Thoracic aorta (tissue), 2 donors: ENCODE data around the gene POU3F2. TPM values are rescaled to one million over a fixed set of nuclear protein-coding genes. Genes with fewer than 3 reads are reported as not detected.

Experiments used
- ATAC-seq: fragments of 150-250 bp; one replicate; pipeline ENCODE4 v1.8.0; 2017; ENCODE audit warnings: low read depth; ENCODE audit not compliant: insufficient number of reproducible peaks, low FRiP score
- DNase-seq: peaks from one replicate; pipeline ENCODE4 v3.0.0-alpha.2; 2020; ENCODE audit warnings: low spot score
- H3K27ac ChIP-seq, 2 donors: fragments of 200-600 bp; sonication (generic); 1 replicate in 1 of 2; 2 replicates in 1 of 2; pipeline ENCODE4 v1.5.1; 2016; ENCODE audit warnings: mild to moderate bottlenecking in 2 of 2, moderate library complexity in 2 of 2
- H3K27me3 ChIP-seq: fragments of 200-600 bp; sonication (generic); replicated peaks from 2 replicates; pipeline ENCODE4 v1.6.0; 2016; ENCODE audit warnings: mild to moderate bottlenecking; ENCODE audit not compliant: insufficient read depth
- H3K36me3 ChIP-seq: fragments of 200-600 bp; sonication (generic); one replicate; pipeline ENCODE4 v1.5.1; 2016
- H3K4me1 ChIP-seq, 2 donors: fragments of 200-600 bp; sonication (generic); 1 replicate in 1 of 2; 2 replicates in 1 of 2; pipeline versions ENCODE4 v1.5.1 to v1.6.0; 2016; ENCODE audit warnings: low read depth in 2 of 2, mild to moderate bottlenecking in 1 of 2; ENCODE audit not compliant: control insufficient read depth in 1 of 2
- H3K4me3 ChIP-seq: fragments of 200-600 bp; sonication (generic); 2 replicates; pipeline ENCODE4 v1.5.1; 2016; ENCODE audit warnings: mild to moderate bottlenecking
- H3K9me3 ChIP-seq: fragments of 200-600 bp; sonication (generic); 2 replicates; pipeline ENCODE4 v1.5.1; 2016
- total RNA-seq, 2 donors: library from RNA; depleted of rRNA; stranded (reverse); fragments of >200 nt; gene quantifications; one replicate each; pipeline versions ENCODE4 v1.1.0 to v1.2.3, GENCODE V29; 2016
- TF ChIP-seq, protein P1 (sequence below): fragments of 200-600 bp; sonication (generic); IDR thresholded peaks from one replicate; pipeline ENCODE4 v1.5.1; 2019; ENCODE audit warnings: antibody characterized with exemption

Gene POU3F2
- total RNA-seq, 2 donors from 2014 or later = not detected

DNA sequence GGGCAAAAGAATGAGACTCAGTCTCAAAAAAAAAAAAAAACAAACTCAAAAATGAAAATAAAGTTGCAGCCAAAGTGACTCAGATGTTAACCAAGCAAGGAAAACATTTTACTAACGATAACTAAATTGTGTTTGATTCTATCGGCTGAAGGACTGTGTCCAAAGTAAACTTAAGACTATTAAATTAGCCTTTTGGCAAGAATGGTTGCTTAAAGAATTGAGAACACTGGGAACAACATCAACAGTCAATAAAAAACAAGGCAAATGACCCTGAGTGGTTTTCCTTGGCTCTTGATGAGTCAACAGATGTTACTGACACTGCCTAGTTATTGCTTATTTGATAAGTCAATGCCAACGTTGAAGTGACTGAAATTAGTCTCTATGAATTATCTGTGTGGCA lies 36.7 kb downstream of the POU3F2 start:
- Histone ChIP-seq H3K27me3 (no peaks in the 10 kb centered on the region), H3K9me3 (no peaks in the 10 kb centered on the region), H3K4me1 (no peaks in the 10 kb centered on the region), H3K4me3 (no peak overlapping the region), H3K36me3 (peaks cover 6% of the 10 kb centered on the region), H3K27ac (no peak overlapping the region)
- ATAC-seq = no peak
- TF ChIP-seq, protein P1, sequence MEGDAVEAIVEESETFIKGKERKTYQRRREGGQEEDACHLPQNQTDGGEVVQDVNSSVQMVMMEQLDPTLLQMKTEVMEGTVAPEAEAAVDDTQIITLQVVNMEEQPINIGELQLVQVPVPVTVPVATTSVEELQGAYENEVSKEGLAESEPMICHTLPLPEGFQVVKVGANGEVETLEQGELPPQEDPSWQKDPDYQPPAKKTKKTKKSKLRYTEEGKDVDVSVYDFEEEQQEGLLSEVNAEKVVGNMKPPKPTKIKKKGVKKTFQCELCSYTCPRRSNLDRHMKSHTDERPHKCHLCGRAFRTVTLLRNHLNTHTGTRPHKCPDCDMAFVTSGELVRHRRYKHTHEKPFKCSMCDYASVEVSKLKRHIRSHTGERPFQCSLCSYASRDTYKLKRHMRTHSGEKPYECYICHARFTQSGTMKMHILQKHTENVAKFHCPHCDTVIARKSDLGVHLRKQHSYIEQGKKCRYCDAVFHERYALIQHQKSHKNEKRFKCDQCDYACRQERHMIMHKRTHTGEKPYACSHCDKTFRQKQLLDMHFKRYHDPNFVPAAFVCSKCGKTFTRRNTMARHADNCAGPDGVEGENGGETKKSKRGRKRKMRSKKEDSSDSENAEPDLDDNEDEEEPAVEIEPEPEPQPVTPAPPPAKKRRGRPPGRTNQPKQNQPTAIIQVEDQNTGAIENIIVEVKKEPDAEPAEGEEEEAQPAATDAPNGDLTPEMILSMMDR = no peak
- no peak for DNase-seq

GRCh38 chr6:98871821-98872220 lies 37.4 kb downstream of the POU3F2 start:
- H3K27ac ChIP-seq = no peak overlapping the region
- DNase-seq (no peak), ATAC-seq (no peak)
- no peaks in the 10 kb centered on the region for H3K27me3 ChIP-seq
- peaks cover 0 to 1% of the 10 kb centered on the region in 2 donors for H3K4me1 ChIP-seq
- peaks cover 6% of the 10 kb centered on the region for H3K36me3 ChIP-seq
- no peaks in the 10 kb centered on the region for H3K9me3 ChIP-seq
- TF ChIP-seq, protein P1 = no peak
- no peak overlapping the region for H3K4me3 ChIP-seq

DNA sequence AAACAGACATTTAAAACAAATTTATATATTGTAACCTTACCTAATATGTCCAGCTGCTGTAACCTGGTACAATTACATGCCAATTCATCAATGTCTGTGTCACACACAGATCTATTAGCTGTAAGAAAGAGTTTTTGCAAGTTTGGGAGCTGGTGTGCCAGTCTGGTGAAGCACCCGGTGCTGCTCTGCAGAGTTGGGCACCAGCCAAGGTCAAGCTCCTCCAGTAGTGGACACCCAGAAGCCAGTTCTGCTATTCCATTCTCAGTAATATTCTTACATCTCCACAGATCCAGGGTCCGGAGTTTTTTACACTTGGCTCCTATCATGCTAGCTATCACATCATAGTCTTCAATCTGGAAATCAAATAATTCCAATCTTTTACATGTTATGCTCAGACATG lies 41.0 kb downstream of the POU3F2 start:
- Histone ChIP-seq H3K27me3 (no peaks in the 10 kb centered on the region), H3K4me3 (no peak overlapping the region), H3K4me1 (peaks cover 0 to 13% of the 10 kb centered on the region in 2 donors), H3K27ac (no peak overlapping the region), H3K36me3 (peaks cover 6% of the 10 kb centered on the region), H3K9me3 (no peaks in the 10 kb centered on the region)
- TF ChIP-seq, protein P1 = no peak
- DNase-seq (no peak), ATAC-seq (no peak)

DNA sequence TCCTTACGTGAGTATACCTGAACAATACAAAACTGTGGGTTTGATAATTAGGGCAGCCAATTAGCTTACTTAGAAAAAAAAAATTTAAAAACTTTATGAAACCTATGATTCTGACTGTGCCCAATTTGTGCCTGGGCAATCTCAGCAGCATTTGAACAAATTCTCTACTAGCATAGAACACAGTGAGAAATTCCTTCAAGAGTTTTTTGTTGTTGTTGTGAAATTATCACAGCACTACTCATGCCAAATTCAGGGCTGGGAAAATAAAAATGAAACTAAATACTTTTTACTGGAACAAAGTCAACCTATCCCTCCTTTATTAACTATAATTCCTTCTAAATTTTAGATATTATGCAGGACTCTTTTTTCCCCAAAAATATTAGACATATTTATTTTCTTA lies 42.9 kb downstream of the POU3F2 start:
- Histone ChIP-seq H3K4me1 (peaks cover 0 to 13% of the 10 kb centered on the region in 2 donors), H3K9me3 (no peaks in the 10 kb centered on the region), H3K36me3 (peaks cover 6% of the 10 kb centered on the region), H3K27ac (no peak overlapping the region), H3K4me3 (no peak overlapping the region), H3K27me3 (no peaks in the 10 kb centered on the region)
- DNase-seq = no peak
- TF ChIP-seq, protein P1 = no peak
- no peak for ATAC-seq

DNA sequence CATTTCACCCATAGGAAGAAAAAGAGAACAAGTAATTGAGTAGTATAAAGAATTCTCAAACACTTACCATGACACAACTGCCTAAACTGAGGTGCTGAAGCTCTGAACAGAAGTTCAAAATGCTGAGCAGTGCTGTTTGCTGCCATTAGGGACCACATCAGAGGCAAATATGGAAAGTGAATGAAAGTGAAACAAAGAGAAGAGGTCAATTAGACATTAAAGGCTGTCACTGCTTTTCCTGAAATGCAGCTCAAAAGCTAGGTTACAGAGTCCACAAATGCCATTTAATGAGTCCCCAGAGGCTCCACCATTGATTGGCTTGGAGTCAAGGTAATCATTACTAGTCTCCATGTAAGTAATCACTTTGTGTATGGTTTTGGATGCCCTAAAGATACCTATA lies 46.1 kb downstream of the POU3F2 start:
- no peak for ATAC-seq
- Histone ChIP-seq H3K4me1 (peaks cover 0 to 13% of the 10 kb centered on the region in 2 donors), H3K27me3 (no peaks in the 10 kb centered on the region), H3K27ac (no peak overlapping the region), H3K4me3 (no peak overlapping the region), H3K36me3 (no peaks in the 10 kb centered on the region), H3K9me3 (no peaks in the 10 kb centered on the region)
- TF ChIP-seq, protein P1 = no peak
- no peak for DNase-seq
